ENCODE data around the gene PNPLA7. TPM values are rescaled to one million over a fixed set of nuclear protein-coding genes. Genes with fewer than 3 reads are reported as not detected.

PNPLA7 gene
- total and polyA plus RNA-seq, 10 donors, result 5.1 to 22.7 (median 10.7) TPM

DNA sequence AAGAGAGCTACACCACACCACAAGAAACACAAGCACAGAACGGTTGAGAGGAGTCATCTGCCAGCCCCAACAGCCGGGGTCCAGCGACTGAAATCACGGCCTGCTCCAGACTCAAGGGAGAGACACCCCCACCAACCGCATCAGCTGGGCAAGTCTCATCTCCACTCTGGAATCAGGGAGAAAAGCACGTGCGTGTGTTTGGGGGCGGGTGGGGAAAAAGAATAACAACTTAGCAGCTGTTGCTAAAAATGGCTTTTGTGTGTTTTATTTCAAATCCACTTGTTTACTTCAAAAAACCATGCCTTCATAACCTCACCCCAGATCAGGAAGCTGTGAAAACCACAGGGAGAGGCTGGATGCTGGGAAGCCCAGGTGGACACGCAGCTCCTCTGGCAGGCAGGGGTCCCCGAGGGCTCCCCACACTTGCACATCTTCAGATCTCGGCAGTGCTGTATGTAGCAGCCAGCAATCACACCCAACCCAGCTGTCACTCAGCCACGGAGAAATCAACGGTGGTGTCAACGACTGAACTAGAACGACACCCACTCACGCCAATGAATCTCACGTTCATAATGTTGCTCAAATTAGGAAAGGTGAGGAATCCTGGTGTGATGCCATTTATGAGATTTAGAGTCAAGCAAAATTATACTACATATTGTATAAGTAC, 19.0 kb downstream of the PNPLA7 start:
- no peak for TF ChIP-seq POLR2AphosphoS5 (IDR thresholded peaks at IDR 0.05)
- TF ChIP-seq POLR2A (IDR thresholded peaks at IDR 0.05), result no peak
- TF ChIP-seq, protein P1, sequence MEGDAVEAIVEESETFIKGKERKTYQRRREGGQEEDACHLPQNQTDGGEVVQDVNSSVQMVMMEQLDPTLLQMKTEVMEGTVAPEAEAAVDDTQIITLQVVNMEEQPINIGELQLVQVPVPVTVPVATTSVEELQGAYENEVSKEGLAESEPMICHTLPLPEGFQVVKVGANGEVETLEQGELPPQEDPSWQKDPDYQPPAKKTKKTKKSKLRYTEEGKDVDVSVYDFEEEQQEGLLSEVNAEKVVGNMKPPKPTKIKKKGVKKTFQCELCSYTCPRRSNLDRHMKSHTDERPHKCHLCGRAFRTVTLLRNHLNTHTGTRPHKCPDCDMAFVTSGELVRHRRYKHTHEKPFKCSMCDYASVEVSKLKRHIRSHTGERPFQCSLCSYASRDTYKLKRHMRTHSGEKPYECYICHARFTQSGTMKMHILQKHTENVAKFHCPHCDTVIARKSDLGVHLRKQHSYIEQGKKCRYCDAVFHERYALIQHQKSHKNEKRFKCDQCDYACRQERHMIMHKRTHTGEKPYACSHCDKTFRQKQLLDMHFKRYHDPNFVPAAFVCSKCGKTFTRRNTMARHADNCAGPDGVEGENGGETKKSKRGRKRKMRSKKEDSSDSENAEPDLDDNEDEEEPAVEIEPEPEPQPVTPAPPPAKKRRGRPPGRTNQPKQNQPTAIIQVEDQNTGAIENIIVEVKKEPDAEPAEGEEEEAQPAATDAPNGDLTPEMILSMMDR (IDR thresholded peaks at IDR 0.05 in 8 of 11, conservative IDR thresholded peaks at IDR 0.05 in 3 of 11), result no peak
- intact Hi-C loops (cut with DNase I; ENCODE audit: low total_unique reads), result no loop called here
- no peak overlapping the region for H3K27ac ChIP-seq
- WGBS, 5 donors, result 50 to 62% (median 56%) methylated on average over 17 of the region's 17 CpGs
- no peak overlapping the region for H3K4me3 ChIP-seq
- H3K4me1 ChIP-seq, result peaks cover 6 to 18% (median 9%) of the 10 kb centered on the region in 6 donors
- no peaks in the 10 kb centered on the region for H3K27me3 ChIP-seq (replicated peaks in 1 of 7)
- H3K36me3 ChIP-seq, result no peaks in the 10 kb centered on the region
- H3K9me3 ChIP-seq, result peaks cover 0 to 3% (median 0%) of the 10 kb centered on the region in 8 donors
- DNase-seq, result no peak

DNA sequence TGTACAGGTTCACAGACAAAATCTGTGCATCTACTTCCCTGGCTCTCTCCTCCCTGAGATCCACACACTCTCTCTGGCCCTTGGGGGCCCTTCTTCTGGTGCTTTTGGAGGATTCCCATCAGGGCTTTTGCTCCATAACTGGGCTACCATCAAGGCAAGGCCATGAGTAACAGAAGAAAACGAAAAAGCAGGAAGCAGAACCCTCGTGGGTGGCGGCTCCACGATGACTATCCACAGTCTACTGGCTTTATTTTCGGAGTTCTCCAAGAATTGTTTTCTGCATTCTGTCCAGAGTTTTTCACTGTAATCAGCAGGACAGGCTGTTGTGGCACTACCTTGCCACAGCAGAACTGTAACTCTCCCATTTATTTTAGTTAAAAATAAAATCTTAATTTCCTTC, 19.9 kb downstream of the PNPLA7 start:
- TF ChIP-seq, protein P1 (IDR thresholded peaks at IDR 0.05 in 8 of 11, conservative IDR thresholded peaks at IDR 0.05 in 3 of 11), result no peak
- TF ChIP-seq POLR2AphosphoS5 (IDR thresholded peaks at IDR 0.05), result no peak
- TF ChIP-seq POLR2A (IDR thresholded peaks at IDR 0.05), result no peak
- intact Hi-C loops (cut with DNase I; ENCODE audit: low total_unique reads), result no loop called here
- Histone ChIP-seq H3K9me3 (no peaks in the 10 kb centered on the region), H3K36me3 (no peaks in the 10 kb centered on the region), H3K27ac (no peak overlapping the region), H3K4me1 (peaks cover 6 to 13% (median 9%) of the 10 kb centered on the region in 6 donors), H3K4me3 (no peak overlapping the region), H3K27me3 (replicated peaks in 1 of 7) (no peaks in the 10 kb centered on the region)
- no peak for DNase-seq
- WGBS, 5 donors, result 54 to 71% (median 64%) methylated on average over 5 of the region's 5 CpGs

DNA sequence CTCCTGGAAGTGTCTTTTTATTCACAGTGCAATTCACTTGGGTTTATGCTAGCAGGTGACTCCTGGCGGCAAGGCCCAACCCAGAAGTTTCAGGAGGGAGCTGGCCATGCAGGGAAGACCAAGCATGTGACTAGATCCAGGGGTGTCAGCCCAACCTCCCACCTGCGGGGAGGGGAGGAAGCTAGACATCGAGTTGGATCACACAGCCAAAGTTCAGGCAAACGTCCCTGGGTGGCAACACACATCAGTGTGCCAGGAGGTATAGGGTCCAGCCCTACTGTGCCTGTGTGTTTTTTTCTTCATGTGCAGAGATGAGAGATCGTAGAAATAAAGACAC, 25.3 kb downstream of the PNPLA7 start:
- TF ChIP-seq, protein P1 (IDR thresholded peaks at IDR 0.05 in 8 of 11, conservative IDR thresholded peaks at IDR 0.05 in 3 of 11), result no peak
- TF ChIP-seq POLR2A (IDR thresholded peaks at IDR 0.05) (no peak), POLR2AphosphoS5 (IDR thresholded peaks at IDR 0.05) (no peak)
- H3K36me3 ChIP-seq, result peaks cover 0 to 14% (median 0%) of the 10 kb centered on the region in 6 donors
- H3K9me3 ChIP-seq, result no peaks in the 10 kb centered on the region
- peaks cover 0 to 7% (median 3%) of the 10 kb centered on the region in 6 donors for H3K4me1 ChIP-seq
- H3K27me3 ChIP-seq (replicated peaks in 1 of 7), result no peaks in the 10 kb centered on the region
- no peak for DNase-seq
- no peak overlapping the region for H3K4me3 ChIP-seq
- 78 to 89% (median 87%) methylated on average over 5 of the region's 5 CpGs for WGBS, 5 donors
- no peak overlapping the region for H3K27ac ChIP-seq
- intact Hi-C loops (cut with DNase I; ENCODE audit: low total_unique reads), result loop anchor here (5.0 to 10.0 kb wide), 2 partner anchors 103 to 230 kb away; partner anchors contain the start of genes EXD3 and NOXA1

DNA sequence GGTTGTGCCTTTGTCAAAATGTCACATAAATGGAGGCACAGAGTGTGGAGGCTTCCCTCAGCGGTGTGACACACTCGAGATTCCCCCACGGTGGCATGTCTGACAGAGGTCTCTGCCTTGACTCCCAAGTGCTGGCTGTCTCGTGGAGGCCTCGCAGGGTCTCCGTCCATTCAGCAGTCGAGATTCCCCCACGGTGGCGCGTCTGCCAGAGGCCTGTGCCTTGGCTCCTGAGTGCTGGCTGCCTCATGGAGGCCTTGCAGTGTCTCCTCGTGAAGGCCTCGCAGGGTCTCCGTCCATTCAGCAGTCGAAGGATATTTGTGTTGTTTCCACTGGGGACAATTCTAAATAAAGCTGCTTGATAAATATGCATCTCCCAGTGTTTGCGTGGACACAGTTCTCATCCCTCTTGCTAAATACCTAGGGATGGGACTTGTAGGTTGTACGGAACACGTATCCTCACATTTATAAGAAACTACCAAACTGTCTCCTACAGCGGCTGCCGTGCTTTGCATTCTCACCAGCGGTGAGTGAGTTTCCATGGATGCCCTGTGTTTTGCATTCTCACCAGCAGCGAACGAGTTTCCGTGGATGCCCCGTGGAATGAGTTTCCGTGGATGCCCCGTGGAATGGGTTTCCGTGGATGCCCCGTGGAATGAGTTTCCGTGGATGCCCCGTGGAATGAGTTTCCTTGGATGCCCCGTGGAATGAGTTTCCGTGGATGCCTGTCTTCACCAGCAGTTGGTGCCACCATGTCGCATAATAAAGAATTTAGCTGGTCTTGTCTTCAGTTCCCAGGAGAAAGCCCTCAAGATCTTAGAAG, 25.8 kb downstream of the PNPLA7 start:
- Histone ChIP-seq H3K4me3 (no peak overlapping the region), H3K27me3 (replicated peaks in 1 of 7) (no peaks in the 10 kb centered on the region), H3K4me1 (peaks cover 0 to 7% (median 3%) of the 10 kb centered on the region in 6 donors), H3K9me3 (no peaks in the 10 kb centered on the region), H3K27ac (no peak overlapping the region), H3K36me3 (peaks cover 0 to 14% (median 0%) of the 10 kb centered on the region in 6 donors)
- intact Hi-C loops (cut with DNase I; ENCODE audit: low total_unique reads), result loop anchor here (10.0 kb wide), 1 partner anchor 230 kb away; no protein-coding TSS in a partner anchor
- no peak for DNase-seq
- WGBS, 5 donors, result 90 to 97% (median 94%) methylated on average over 26 to 33 of the region's 33 CpGs
- TF ChIP-seq, protein P1 (IDR thresholded peaks at IDR 0.05 in 8 of 11, conservative IDR thresholded peaks at IDR 0.05 in 3 of 11), result no peak
- TF ChIP-seq POLR2AphosphoS5 (IDR thresholded peaks at IDR 0.05), result no peak

All from spleen (tissue), 11 donors.